Effector CD4-positive, alpha-beta T cell (primary cell): Measurements from ENCODE around the gene MEF2C.

ENCODE experiments used
- DNase-seq: peaks from one replicate; pipeline ENCODE4 v3.0.0-alpha.2; 2020

The MEF2C gene

DNA sequence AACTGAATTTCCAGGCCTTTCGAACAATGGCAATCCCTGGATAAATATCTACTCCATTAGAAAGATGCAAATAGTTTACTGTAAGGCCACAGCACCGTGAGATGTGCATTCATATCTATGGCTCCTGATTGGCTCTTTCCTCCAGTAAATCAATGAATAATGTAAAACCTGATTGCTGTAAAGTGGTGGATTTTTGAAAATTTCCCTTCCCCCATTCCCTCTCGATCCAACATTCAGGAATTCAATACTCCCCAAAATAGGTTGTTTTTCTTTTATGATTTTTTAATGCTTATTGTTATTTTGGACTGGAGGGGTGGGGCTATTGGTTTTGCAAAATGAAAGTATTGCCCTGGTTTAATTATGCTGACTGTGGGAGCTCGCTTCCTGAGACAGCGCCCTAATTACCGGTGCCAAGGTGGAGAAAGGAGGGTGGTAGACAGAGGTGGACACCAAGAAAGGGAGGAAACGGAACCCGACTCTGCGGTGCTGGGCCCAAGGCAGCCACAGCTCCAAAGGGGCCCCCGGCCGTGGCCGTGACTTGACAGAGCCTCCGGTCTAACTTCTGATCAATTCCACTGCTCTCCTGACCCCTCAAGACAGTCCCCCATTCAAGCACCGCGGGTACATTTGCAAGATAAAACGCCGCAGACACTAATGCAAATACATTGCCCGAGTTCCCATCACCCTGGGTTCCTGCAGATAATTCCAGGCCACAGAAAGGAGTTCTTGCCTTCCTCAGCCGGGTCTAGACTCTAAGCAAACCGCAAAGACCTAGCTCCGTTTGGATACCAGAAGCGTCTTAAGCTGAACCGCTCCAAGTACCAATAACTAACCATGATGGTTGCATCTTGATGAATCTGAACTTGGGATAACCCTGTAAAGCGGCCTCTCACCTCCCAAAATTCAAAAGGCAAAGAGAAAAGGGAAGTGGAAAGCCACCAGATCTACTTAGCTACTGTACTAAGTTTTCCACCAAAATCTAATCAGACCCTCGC lies 211.2 kb downstream of the MEF2C start:
- DNase-seq, result no peak

DNA sequence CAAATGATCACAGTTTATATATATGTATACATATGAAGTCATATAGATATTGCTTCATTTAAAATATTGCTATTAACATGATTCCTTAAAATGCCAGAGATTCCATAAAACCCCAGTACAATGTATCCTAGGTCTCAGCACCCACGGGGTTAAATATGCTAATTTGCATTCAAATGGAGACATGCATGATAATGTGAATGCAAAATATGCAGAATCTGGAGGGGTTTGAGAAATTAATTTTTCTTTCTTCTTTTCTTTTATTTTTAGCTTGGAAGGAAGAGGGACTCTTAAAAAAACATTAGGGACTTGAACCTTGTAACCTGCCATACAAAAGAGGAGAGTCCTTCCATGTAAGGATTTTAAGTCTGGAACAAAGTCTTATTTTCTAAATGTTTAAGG lies 211.9 kb downstream of the MEF2C start:
- DNase-seq, result no peak

DNA sequence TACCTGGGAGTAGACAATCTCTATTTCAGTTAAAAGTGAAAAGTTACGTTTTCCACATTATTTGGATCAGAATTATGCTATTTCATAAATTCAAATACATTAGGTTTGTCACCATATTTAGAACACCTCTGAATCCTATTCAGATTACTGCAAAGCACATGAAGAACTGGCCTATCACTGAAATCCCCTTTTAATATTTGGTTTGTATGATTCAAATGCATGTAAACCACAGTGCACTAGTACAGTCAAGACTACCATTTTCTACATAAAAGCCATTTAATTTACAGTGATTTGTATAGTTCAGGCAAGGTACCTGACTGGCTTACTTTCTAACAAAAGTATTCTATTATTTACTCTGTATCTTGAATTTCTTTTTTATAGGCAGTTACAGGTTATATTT lies 212.5 kb downstream of the MEF2C start:
- no peak for DNase-seq

DNA sequence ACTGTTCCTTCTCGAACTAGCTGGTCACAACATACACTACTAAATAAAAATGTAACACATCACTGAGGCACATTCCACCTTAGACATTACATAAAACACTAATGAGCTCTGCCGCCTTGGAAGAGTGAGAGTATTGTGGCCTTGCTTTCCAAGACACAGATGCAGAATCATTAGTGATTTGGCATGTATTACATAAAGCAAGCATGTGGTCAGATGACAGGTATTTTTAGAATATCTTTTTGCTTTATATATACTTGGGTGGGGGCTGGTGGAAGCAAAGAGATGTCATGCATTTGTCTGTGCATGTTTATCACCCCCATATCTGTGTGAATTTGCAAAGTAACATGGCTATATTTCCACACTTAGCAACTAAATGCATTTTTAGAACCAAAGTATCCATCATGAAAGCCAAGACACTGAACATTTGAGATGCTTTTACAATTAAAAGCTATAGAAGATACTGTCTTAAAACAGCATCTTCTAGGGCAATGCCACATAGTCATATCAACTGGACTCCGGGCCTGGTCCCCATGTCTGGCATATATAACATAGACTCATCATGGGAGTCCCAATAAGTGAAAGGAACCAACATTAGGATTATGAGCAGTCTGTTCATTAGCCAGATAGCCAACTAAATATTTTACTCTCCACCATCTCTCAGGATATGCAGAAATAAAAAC lies 213.5 kb downstream of the MEF2C start:
- no peak for DNase-seq

DNA sequence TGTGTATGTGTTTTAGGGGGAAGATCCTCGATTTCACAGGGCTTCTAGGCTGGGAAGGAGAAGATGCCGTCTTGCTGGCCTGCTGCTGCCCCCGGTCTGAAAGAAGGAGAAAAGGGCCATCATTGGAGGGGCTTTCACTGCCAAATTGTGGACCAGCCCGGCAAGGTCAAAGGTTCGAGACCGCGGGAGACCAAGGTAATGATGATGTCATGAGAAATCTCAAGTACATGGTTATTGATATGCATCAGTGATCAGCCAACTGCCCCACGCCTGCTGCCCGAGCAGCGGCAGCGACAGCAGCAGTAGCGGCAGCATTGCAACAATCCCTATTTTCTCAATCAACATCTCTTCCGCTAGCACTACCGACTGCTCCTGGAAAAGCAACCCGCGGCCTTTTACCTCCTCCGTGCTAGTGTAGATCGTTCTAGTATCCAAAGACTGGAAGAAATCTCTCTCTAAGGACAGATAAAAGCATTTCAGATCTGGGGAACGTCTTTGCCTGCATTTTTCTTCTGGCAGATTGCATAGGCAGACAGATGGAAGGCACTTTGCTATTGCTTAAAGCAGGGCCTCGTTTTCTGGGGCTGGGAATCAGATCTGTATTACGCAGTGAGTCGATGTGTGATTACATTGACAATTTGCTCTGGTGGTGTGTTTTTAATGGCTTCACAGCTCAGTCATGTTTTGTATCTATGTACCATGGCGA lies 215.3 kb downstream of the MEF2C start:
- DNase-seq, result no peak
